HAP-1 (cell line): ENCODE data around the gene LRRC32.
"Not testable (repeated sequence)": the region's sequence is repeated elsewhere in the genome, so short reads cannot be mapped to it uniquely, and the experiment has no call there.

Source experiments
- DNase-seq, 2 experiments: peaks; one replicate each; pipeline ENCODE4 v3.0.0-alpha.2; 2016 to 2020; ENCODE audit warnings: low spot score in 2 of 2
- H3K27me3 ChIP-seq: fragments of 250-450 bp; sonication (Bioruptor Pico); 2 replicates; pipeline ENCODE4 v1.5.1; 2020; ENCODE audit warnings: low read depth, mild to moderate bottlenecking, moderate library complexity
- H3K36me3 ChIP-seq: fragments of 250-450 bp; sonication (Bioruptor Pico); replicated peaks from 2 replicates; pipeline ENCODE4 v1.5.1; 2020; ENCODE audit warnings: mild to moderate bottlenecking
- H3K4me1 ChIP-seq: fragments of 250-450 bp; sonication (Bioruptor Pico); 2 replicates; pipeline ENCODE4 v1.5.1; 2020; ENCODE audit warnings: mild to moderate bottlenecking
- H3K4me3 ChIP-seq: fragments of 250-450 bp; sonication (Bioruptor Pico); 2 replicates; pipeline ENCODE4 v1.5.1; 2020; ENCODE audit warnings: mild to moderate bottlenecking, moderate library complexity
- H3K9me3 ChIP-seq: fragments of 250-450 bp; sonication (Bioruptor Pico); 2 replicates; pipeline ENCODE4 v1.5.1; 2020; ENCODE audit warnings: mild to moderate bottlenecking, moderate library complexity
- in situ Hi-C: fragments of 300-500 bp; cut with MboI; formaldehyde crosslinking; loops from 3 replicates; pipeline ENCODE4 v1.14.3; 2020; ENCODE audit warnings: low sequenced_read_pairs, inconsistent platforms, mixed read lengths

Gene LRRC32

DNA sequence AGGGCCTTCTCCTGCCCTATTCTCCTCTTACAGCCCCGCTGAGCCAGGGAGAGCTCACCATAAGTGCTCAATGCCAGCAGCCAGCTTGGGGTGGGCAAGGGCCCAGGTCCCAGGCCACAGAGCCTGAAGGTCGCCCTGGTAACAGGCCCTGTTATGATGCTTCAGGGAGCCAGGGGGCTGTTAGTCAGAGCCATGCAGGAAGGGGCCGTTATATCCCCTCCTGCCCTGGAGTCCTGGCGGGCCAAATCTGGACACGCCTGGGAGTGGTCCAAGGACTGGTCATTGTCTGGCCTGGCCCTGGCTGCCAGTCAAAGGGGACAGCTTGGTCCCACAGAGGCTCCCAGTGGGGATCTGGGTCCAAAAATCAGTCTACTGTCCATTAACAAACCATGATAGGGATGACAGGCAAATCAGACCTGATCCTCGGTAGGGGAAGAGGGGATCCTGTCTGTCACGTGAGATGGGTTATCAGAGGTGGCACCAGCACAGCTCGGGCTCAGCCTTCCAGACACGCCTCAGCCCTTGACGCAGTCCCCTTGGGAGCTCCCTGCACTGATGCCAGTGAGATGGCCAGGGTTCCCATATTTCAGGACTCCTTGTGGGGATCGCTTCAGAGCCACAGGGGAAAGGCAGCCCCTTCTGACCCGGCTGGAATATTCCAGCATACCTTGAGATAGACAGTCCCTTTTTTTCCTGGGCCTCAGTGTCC, 55.9 kb downstream of the LRRC32 start:
- Histone ChIP-seq H3K27me3 (no peaks in the 10 kb centered on the region), H3K4me1 (no peaks in the 10 kb centered on the region), H3K4me3 (no peak overlapping the region), H3K36me3 (no peaks in the 10 kb centered on the region), H3K9me3 (peaks cover 7% of the 10 kb centered on the region)
- DNase-seq, result no peak
- in situ Hi-C loops, result no loop called here

DNA sequence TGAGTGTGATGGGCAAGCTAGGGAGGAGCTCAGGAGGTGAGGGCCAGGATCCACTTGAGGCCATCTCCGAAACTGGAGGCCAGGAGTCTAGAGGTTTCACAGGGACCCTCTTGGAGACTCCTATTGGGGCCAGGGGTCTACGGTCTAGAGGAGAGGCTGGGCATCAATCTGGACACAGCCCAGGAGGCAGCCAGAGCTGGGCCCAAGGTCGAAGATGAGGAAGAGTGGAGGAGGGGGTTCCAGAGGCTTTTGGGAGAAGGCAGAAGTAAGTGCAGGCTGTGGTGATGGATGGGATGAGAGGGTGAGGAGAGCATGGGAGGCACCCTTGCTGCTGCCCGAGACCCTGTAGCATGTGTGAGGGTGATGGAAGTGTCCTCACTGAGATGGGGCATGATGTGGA, 56.6 kb downstream of the LRRC32 start:
- Histone ChIP-seq H3K27me3 (no peaks in the 10 kb centered on the region), H3K4me3 (no peak overlapping the region), H3K36me3 (no peaks in the 10 kb centered on the region), H3K9me3 (peaks cover 7% of the 10 kb centered on the region), H3K4me1 (no peaks in the 10 kb centered on the region)
- in situ Hi-C loops, result no loop called here
- no peak for DNase-seq

DNA sequence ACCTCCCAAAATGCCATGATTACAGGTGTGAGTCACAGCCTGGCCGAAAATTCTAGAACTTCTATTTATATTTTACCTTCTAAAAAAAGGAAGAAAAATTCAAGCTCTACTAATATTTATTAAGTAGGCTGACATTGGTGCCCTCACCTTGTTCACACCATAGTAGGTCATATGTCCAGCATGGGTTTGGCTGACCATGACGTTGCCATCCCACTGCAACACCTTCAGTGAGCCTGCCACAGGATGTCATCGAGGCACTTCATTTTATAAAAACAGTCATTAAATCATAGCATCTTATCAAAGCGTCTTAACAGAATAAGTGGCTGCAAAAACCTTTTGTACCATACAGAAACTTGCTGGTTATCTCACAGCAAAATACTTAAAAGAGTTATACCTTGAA, 58.3 kb downstream of the LRRC32 start:
- no peak overlapping the region for H3K4me3 ChIP-seq
- H3K36me3 ChIP-seq, result no peaks in the 10 kb centered on the region
- DNase-seq, result no peak
- in situ Hi-C loops, result no loop called here
- no peaks in the 10 kb centered on the region for H3K9me3 ChIP-seq
- H3K27me3 ChIP-seq, result no peaks in the 10 kb centered on the region
- H3K4me1 ChIP-seq, result no peaks in the 10 kb centered on the region

DNA sequence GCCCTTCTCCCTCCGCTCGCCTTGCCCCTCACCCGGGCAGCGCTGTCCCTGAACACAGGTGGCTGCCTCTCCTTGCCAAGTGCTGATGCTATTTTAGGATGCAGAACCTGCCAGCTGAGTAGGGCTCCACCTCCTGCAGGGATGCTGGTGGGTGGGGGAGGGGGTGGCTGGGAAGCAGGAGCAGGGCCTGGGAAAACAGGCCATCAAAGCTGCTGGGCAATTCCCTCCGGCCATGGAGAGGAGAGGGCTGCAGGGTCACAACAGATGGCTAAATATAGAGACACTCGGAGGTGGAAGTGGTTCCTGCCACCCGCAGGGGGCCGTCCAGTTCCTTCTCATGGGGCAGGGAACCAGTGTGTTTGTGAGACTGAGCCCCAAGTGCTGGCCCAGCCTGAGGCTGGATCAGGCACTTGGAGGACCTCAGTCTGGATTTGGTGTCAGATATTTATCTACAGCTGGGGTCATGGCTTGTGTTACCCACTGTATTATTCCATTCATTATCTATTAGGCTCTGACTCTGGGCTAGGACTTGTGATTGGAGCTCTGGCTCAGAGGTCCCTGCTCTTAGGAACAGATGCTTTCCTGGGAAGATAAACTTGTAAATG, 59.6 kb downstream of the LRRC32 start:
- no peaks in the 10 kb centered on the region for H3K27me3 ChIP-seq
- in situ Hi-C loops, result no loop called here
- no peaks in the 10 kb centered on the region for H3K9me3 ChIP-seq
- no peaks in the 10 kb centered on the region for H3K36me3 ChIP-seq
- no peak for DNase-seq
- no peaks in the 10 kb centered on the region for H3K4me1 ChIP-seq
- H3K4me3 ChIP-seq, result no peak overlapping the region

DNA sequence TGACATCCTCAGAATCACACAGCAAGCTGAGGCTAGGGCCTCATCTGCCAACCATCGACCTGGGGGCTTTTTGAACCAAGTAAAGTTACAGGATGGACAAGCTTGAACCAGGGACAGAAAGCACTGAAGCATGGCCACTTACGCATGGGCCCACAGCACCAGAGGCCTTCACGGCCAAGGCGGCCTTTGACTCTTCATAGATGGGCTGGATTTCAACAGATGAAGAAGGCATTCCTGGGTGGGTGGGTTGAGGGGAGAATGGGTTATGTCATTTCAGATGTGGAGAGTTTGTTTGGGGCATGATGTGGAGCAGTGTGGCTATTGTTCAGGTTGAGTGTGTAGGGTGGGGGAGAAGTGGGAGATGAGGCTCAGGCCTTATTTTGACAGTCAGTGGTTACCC, 60.2 kb downstream of the LRRC32 start:
- Histone ChIP-seq H3K9me3 (no peaks in the 10 kb centered on the region; the same call in 1 of the 2 replicates), H3K4me1 (no peaks in the 10 kb centered on the region), H3K27me3 (no peaks in the 10 kb centered on the region), H3K36me3 (no peaks in the 10 kb centered on the region), H3K4me3 (no peak overlapping the region)
- DNase-seq, result no peak
- in situ Hi-C loops, result no loop called here

DNA sequence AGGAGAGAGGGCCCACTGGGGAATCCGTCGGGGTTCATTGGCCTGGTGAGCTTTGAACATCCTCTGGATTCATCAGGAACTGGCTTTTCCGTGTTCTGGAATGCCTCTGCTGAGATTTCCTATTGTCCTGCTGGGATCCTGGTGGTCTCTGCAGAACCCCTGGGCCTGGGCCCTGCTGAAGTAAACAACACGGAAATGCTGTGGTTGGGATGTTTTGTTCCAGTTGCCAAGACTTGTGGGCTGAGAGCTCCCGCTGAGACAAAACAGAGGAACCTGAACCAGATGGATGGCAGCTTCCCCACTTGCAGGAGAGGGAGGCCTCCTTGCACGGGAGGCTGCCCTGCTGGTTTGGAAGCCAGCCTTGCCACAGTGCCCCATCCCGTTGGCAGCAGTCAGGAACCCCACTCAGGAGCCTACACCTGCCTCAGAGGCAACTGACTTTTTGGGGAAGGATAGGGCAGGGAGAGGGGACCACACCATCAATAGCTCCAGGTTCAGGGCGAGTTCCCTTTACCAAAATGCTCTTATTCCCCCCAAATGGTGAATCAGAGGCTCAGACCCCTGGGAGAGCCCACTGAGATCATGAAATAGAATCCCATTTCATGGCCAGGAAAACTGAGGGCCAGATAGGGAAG, 60.7 kb downstream of the LRRC32 start:
- no peak overlapping the region for H3K4me3 ChIP-seq
- H3K27me3 ChIP-seq, result no peaks in the 10 kb centered on the region
- in situ Hi-C loops, result no loop called here
- H3K9me3 ChIP-seq, result no peaks in the 10 kb centered on the region; the same call in 1 of the 2 replicates
- no peaks in the 10 kb centered on the region for H3K36me3 ChIP-seq
- DNase-seq, result no peak
- H3K4me1 ChIP-seq, result no peaks in the 10 kb centered on the region

DNA sequence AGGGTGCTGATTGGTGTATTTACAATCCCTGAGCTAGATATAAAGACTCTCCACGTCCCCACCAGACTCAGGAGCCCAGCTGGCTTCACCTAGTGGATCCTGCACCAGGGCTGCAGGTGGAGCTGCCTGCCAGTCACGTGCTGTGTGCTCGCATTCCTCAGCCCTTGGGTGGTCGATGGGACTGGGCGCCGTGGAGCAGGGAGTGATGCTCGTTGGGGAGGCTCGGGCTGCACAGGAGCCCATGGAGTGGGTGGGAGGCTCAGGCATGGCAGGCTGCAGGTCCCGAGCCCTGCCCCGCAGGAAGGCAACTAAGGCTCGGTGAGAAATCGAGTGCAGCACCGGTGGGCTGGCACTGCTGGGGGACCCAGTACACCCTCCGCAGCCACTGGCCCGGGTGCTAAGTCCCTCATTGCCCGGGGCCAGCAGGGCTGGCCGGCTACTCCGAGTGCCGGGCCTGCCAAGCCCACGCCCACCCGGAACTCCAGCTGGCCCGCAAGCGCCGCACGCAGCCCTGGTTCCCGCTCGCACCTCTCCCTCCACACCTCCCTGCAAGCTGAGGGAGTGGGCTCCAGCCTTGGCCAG, 61.6 kb downstream of the LRRC32 start:
- H3K9me3 ChIP-seq, H3K36me3 ChIP-seq, H3K4me1 ChIP-seq, DNase-seq, in situ Hi-C loops, H3K27me3 ChIP-seq, H3K4me3 ChIP-seq: not testable (repeated sequence)

DNA sequence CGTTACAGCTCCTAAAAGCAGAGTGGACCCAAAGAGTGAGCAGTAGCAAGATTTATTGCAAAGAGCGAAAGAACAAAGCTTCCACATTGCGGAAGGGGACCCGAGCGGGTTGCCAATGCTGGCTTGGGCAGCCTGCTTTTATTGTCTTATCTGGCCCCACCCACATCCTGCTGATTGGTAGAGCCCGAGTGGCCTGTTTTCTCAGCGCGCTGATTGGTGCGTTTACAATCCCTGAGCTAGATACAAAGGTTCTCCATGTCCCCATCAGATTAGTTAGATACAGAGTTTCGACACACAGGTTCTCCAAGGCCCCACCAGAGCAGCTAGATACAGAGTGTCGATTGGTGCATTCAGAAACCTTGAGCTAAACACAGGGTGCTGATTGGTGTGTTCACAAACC, 62.3 kb downstream of the LRRC32 start:
- H3K27me3 ChIP-seq, H3K36me3 ChIP-seq, H3K9me3 ChIP-seq, in situ Hi-C loops, DNase-seq, H3K4me1 ChIP-seq, H3K4me3 ChIP-seq: not testable (repeated sequence)
